ENCODE results near the gene CYP4A22.
"Not testable (repeated sequence)": the region's sequence is repeated elsewhere in the genome, so short reads cannot be mapped to it uniquely, and the experiment has no call there.

The CYP4A22 gene, protein sequence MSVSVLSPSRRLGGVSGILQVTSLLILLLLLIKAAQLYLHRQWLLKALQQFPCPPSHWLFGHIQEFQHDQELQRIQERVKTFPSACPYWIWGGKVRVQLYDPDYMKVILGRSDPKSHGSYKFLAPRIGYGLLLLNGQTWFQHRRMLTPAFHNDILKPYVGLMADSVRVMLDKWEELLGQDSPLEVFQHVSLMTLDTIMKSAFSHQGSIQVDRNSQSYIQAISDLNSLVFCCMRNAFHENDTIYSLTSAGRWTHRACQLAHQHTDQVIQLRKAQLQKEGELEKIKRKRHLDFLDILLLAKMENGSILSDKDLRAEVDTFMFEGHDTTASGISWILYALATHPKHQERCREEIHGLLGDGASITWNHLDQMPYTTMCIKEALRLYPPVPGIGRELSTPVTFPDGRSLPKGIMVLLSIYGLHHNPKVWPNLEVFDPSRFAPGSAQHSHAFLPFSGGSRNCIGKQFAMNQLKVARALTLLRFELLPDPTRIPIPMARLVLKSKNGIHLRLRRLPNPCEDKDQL

GRCh38 chr1:47137198-47137597 is at the start of gene CYP4A22:
TSS of gene CYP4A22 (plus strand) at chr1:47137441. CDS start at chr1:47137486, 45 bp downstream.
- no peak for DNase-seq

- DNase-seq, result peak; percentile 53
Measured at GRCh38 chr1:47089356-47089755, 47.9 kb upstream of the CYP4A22 start.

DNA sequence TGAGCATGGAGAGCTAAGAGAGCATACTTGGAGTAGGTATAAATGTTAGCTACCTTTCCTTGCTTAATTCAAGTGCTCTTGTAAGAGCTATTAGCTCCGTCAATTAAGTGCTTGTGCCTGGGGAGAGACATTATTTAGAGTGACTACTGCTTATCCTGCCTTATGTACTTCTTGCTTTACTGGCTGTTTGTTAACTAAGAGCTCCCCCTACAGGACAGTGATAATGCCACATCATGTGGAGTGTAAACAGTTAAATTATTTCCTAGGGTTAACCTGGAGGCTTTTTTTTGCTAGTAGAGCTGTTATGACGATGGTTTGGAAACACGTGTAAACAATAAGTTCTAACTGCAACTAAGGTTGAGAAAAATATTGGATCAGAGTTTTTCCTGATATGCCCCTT is 45.8 kb upstream of the CYP4A22 start:
- not testable (repeated sequence) for DNase-seq

DNA sequence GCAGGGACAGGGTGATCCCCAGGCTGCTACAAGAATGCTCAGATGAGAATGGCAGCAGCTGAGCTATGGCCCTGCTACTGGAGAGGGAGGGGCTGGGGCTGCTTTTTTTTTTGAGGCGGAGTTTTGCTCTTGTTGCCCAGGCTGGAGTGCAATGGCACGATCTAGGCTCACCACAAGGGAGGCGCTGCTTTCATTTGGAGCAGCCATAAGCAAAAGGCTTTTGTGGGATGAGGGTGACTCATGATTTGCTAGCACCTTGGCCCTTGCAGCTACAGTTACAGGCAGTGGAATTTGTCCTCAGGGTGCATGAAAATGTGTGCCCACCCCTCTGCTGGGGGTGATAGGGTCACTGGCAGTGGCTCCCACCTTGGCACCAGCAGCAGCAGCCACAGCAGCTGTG is 32.4 kb upstream of the CYP4A22 start:
- DNase-seq, result no peak

DNA sequence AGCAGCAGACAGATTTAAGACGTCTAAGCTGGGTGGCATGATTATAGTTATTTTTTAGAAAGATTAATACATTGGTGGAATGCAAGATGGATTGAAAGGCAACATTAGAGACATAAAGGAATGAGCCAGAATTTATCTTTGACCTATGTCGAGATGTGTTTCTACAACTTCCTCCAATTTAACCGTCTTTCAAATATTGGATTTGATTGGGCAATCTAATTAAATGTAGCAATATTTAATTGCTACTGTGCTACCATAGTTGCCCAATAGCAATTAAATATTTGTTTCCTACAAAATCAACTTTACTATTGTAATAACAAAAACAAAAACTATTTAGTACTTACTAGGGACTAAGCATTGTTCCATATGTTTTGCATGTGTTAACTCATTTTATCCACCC is 30.4 kb upstream of the CYP4A22 start:
- DNase-seq, result no peak

DNA sequence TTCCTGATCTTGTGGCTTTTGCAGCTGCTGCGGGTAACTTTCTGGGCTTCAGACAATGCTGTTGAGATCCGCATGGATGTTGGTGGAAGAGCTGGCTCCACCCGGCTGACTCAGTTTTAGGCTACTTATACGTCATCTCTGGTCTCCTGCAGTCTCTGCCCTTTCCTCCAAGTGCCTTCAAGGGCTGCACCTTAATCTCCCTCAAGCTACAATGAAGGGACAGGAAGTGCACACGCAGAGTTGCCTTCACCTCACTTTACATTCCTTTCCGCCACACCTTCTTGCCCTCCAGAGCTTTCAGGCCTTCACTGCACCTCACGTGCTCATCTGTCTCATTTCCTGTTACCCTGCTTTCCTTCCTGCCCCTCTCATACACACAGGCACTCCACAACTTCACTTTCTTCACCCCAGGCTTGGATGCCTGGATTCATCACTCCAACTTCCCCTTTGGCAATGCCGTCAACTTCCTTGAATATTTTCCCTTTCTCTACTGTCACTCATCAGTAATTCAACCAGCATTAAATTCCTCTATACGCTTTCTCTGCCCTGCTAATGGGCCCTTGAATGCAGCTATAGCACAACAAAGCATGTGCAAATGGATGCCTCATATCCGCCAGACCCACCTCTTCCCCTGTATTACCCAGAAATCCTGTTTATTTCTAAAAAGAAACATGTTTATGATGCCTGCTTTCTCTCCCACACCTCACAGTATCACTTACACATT is 29.2 kb upstream of the CYP4A22 start:
- not testable (repeated sequence) for DNase-seq

GRCh38 chr1:47109482-47109881 is 27.8 kb upstream of the CYP4A22 start:
- DNase-seq, result not testable (repeated sequence)

GRCh38 chr1:47113178-47113577 is 24.1 kb upstream of the CYP4A22 start:
- DNase-seq, result no peak

DNA sequence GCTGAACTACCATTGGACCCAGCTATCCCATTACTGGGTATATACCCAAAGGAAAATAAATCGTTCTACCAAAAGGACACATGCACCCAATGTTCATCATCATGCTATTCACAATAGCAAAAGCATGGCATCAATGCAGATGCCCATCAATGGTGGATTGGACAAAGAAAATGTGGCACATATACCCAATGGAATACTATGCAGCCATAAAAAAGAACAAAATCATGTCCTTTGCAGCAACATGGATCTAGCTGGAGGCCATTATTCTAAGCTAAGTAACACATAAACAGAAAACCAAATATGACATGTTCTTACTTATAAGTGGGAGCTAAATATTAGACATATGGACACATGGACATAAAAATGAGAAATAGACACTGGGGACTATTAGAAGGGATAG is 16.2 kb upstream of the CYP4A22 start:
- DNase-seq, result not testable (repeated sequence)

GRCh38 chr1:47124834-47125233 is 12.4 kb upstream of the CYP4A22 start:
- DNase-seq, result not testable (repeated sequence)

DNA sequence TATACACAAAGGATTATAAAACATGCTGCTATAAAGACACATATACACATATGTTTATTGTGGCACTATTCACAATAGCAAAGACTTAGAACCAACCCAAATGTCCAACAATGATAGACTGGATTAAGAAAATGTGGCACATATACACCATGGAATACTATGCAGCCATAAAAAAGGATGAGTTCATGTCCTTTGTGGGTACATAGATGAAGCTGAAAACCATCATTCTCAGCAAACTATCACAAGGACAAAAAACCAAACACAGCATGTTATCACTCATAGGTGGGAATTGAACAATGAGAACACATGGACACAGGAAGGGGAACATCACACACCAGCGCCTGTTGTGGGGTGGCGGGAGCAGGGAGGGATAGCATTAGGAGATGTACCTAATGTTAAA is 10.2 kb upstream of the CYP4A22 start:
- DNase-seq, result not testable (repeated sequence)

DNA sequence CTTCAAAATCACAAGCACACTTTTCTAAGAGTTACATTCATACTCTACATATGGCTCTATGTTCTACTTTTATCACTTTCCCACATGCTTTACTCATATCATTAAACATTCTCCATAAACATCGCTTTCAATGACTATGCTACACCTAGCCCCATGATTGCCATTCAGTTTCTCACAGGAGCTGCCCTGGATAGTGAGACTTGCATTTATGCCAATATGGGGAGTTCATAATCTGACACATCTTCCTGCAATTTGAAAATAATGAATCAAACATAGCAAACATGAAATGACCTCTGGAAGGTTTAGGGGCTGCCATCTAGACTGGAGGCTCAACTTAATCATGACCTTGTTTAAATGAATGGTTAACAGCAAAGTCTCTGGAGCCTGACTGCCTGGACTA is 9.0 kb upstream of the CYP4A22 start:
- no peak for DNase-seq

DNA sequence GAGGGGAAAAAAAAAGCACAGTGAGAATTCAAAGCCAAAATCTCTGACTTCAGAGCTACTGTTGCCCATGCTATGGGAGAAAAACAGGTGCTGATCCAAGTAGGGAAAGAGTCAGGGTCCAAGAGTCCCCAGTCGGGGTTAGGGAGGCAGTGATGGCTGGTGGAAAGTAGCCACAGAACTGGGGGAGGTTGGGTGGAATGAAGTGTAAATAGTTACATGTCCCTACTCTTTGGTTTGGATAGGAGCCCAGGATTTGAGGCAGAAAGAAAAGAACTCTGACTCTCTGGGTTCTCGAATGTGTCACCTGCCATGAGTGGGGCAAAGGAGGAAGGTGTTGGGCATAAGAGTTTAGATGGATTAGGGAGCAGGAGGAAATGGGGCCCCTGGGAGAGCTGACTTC is 8.4 kb upstream of the CYP4A22 start:
- DNase-seq, result not testable (repeated sequence)

- not testable (repeated sequence) for DNase-seq
Measured at GRCh38 chr1:47129489-47130230, 7.6 kb upstream of the CYP4A22 start.

DNA sequence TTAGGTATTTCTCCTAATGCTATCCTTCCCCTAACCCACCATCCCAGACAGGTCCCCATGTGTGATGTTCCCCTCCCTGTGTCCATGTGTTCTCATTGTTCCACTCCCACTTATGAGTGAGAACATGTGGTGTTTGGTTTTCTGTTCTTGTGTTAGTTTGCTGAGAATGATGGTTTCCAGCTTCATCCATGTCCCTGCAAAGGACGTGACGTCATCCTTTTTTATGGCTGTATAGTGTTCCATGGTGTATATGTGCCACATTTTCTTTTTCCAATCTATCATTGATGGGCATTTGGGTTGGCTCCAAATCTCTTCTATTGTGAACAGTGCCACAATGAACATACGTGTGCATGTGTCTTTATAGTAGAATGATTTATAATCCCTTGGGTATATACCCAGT is 4.6 kb upstream of the CYP4A22 start:
- not testable (repeated sequence) for DNase-seq

- no peak for DNase-seq
Measured at GRCh38 chr1:47137925-47138615, 829 bp downstream of the CYP4A22 start.

- not testable (repeated sequence) for DNase-seq
Measured at GRCh38 chr1:47140358-47140757, 3.1 kb downstream of the CYP4A22 start.

DNA sequence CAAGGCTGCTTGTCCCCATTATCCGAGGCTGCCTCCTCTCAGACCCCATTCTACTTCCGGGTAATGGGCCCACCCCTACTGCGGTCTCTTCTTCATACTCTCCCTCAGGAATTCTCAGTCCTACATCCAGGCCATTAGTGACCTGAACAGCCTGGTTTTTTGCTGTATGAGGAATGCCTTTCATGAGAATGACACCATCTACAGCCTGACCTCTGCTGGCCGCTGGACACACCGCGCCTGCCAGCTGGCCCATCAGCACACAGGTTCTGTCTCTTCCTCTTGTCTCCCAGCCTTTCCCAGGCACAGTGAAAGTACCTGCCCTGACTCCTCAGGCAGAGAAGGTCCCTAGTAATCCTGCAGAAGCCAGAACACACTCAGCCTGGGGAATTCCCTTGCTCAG is 6.4 kb downstream of the CYP4A22 start:
- not testable (repeated sequence) for DNase-seq

DNA sequence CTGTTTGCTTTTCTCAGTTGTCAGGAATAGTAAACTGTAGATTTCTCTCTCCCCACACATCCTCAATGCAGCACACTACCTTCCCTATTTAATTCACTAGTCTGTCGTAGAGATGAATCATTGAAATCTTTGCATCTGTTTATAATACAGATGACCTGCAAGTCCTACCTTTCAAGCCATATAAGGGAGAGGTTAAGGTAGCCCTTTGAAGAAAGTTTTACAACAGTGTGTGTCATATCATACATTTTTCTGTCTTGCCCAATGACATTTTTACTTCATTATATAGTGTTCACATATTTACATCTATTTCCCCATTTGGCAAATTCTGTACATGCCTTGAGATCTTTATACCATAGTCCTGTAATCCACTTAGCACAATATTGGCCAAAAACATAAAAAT is 9.3 kb downstream of the CYP4A22 start:
- not testable (repeated sequence) for DNase-seq

DNA sequence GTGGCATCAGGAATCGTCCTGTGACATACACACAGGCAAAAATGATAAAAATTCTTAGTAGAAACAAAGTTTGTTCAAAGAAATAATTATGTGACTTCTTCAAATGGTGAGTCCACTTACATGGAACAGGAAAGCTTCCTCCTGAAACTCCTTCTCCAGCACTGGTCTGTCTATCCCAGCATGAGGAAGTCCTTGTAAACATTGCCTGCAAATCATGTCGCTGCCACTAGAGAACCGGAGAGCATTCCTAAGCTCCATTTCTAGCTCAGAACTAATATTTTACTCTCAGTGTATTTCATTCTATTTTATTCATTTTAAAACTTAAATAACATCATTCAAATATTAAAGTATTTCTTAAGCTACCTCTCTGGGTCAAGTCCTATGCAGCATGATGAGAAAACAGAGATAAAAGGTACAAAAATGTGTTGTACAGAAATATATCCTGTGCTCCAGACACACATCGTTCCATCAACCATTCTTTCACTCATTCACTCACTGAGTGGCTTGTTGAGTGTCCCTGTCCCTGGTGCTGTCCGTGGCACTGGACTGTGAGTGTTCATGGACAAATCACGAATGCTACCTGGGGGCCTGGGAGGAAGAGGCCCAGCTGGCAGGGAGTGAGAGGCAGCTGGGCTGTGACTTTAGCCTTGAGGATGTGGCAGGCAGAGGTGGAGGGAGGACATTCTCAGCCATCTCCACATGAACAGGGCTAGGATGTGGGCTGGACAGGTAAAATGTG is 10.0 kb downstream of the CYP4A22 start:
- no peak for DNase-seq

DNA sequence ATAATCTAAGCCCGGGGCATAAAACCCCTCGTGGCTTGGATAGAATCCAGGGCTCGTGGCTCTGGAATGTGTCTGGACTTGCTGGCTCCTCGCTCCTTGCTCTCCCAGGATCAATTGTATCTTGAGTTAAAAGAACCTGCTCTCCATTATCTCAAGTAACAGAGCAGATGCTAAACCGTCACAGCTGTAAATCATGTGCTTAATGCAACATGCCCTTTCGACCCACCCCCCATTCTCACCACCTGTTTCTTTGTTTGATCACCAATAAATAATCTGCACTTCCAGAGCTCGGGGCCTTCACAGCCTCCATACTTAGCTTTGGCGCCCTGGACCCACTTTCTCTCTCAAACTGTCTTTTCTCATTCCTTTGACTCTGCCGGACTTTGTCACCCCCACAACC is 11.9 kb downstream of the CYP4A22 start:
- not testable (repeated sequence) for DNase-seq

- DNase-seq, result not testable (repeated sequence)
Measured at GRCh38 chr1:47156457-47156856, 19.2 kb downstream of the CYP4A22 start.
